Keratinocyte (primary cell): ENCODE measurements around the gene RALGPS1. TPM values are rescaled to one million over a fixed set of nuclear protein-coding genes. Genes with fewer than 3 reads are reported as not detected.

Source experiments
- DNase-seq: peaks from one replicate; pipeline ENCODE4 v3.0.0-alpha.2; 2011; ENCODE audit warnings: low read depth, missing footprints, low spot score
- FAIRE-seq: peaks from 2 replicates; lab custom pipeline; 2011; peaks lifted over from hg19 to GRCh38; lab: Jason Lieb, UNC
- H2AFZ ChIP-seq: 2 replicates; pipeline ENCODE4 v1.6.0; 2012; ENCODE audit warnings: low read length, control low read depth, inconsistent platforms; ENCODE audit not compliant: control insufficient read depth
- H3K27ac ChIP-seq: 2 replicates; pipeline ENCODE4 v1.5.1; 2011; ENCODE audit warnings: low read length; ENCODE audit not compliant: control insufficient read depth, insufficient read depth
- H3K27me3 ChIP-seq: 3 replicates; pipeline ENCODE4 v1.6.0; 2011; ENCODE audit warnings: low read length; ENCODE audit not compliant: control insufficient read depth, insufficient read depth; ENCODE audit errors: extremely low read depth
- H3K36me3 ChIP-seq, 2 experiments: 2 replicates in 1 of 2; 3 replicates in 1 of 2; pipeline ENCODE4 v1.5.1; 2011; ENCODE audit warnings: low read length in 2 of 2, mild to moderate bottlenecking in 1 of 2; ENCODE audit not compliant: control insufficient read depth in 2 of 2, insufficient read depth in 2 of 2; ENCODE audit errors: extremely low read depth in 1 of 2
- H3K4me1 ChIP-seq: 3 replicates; pipeline ENCODE4 v1.5.1; 2011; ENCODE audit warnings: low read length; ENCODE audit not compliant: control insufficient read depth, insufficient read depth; ENCODE audit errors: extremely low read depth
- H3K4me2 ChIP-seq: 3 replicates; pipeline ENCODE4 v1.6.0; 2011; ENCODE audit warnings: low read depth, low read length; ENCODE audit not compliant: control insufficient read depth, insufficient read depth; ENCODE audit errors: extremely low read depth
- H3K4me3 ChIP-seq, 3 experiments: fragments of 200-600 bp in 1 of 3; sonication (generic) in 1 of 3; 2 replicates in 2 of 3; 3 replicates in 1 of 3; pipeline ENCODE4 v1.5.1; 2011 to 2016; ENCODE audit warnings: low read length in 3 of 3, mild to moderate bottlenecking in 3 of 3, control low read depth in 2 of 3, inconsistent platforms in 1 of 3, low read depth in 1 of 3, mixed read lengths in 1 of 3, mixed run types in 1 of 3, moderate library complexity in 1 of 3; ENCODE audit not compliant: control insufficient read depth in 2 of 3, insufficient read depth in 2 of 3; ENCODE audit errors: extremely low read depth in 1 of 3
- H3K79me2 ChIP-seq: 2 replicates; pipeline ENCODE4 v1.6.0; 2012; ENCODE audit warnings: low read length; ENCODE audit not compliant: control insufficient read depth, insufficient read depth
- H3K9ac ChIP-seq: 3 replicates; pipeline ENCODE4 v1.6.0; 2011; ENCODE audit warnings: low read length; ENCODE audit not compliant: control insufficient read depth, insufficient read depth; ENCODE audit errors: extremely low read depth
- H3K9me1 ChIP-seq: 3 replicates; pipeline ENCODE4 v1.6.0; 2011; ENCODE audit warnings: low read length; ENCODE audit not compliant: control insufficient read depth, insufficient read depth; ENCODE audit errors: extremely low read depth
- H3K9me3 ChIP-seq: 2 replicates; pipeline ENCODE4 v1.5.1; 2012; ENCODE audit warnings: low read depth, low read length; ENCODE audit not compliant: control insufficient read depth
- H4K20me1 ChIP-seq: 3 replicates; pipeline ENCODE4 v1.6.0; 2011; ENCODE audit warnings: low read length; ENCODE audit not compliant: control insufficient read depth, insufficient read depth; ENCODE audit errors: extremely low read depth
- EZH2 ChIP-seq: IDR thresholded peaks from one replicate; pipeline ENCODE4 v1.6.1; 2012; ENCODE audit warnings: inconsistent platforms, mild to moderate bottlenecking, low read length, moderate library complexity
- dilution Hi-C: fragments of 300-500 bp; cut with MboI; formaldehyde crosslinking; loops from one replicate; pipeline ENCODE4 v1.7.0; 2020; ENCODE audit warnings: low sequenced_read_pairs; ENCODE audit not compliant: extremely low pct_ligation_motif_present
- polyA plus RNA-seq, 5 experiments: library from polyadenylated mRNA; depleted of rRNA in 3 of 5; stranded (reverse) in 3 of 5; stranded (forward) in 1 of 5; unstranded in 1 of 5; fragments of >200 nt; gene quantifications; 1 replicate in 1 of 5; 2 replicates in 3 of 5; 3 replicates in 1 of 5; pipeline versions ENCODE4 v1.2.1 to v1.2.3, GENCODE V29; 2011 to 2012; ENCODE audit warnings: missing spikeins in 2 of 5, low read depth in 1 of 5, low replicate concordance in 1 of 5
- TF ChIP-seq, protein P1 (sequence below), 3 experiments: IDR thresholded peaks in 1 of 3; conservative IDR thresholded peaks in 1 of 3; optimal IDR thresholded peaks in 1 of 3; 2 replicates in 2 of 3; 3 replicates in 1 of 3; pipeline versions ENCODE3 to v1.5.1; 2011; ENCODE audit warnings: low read length in 3 of 3, mild to moderate bottlenecking in 3 of 3, moderate library complexity in 2 of 3, control low read depth in 1 of 3, inconsistent platforms in 1 of 3; ENCODE audit not compliant: insufficient read depth in 2 of 3; ENCODE audit errors: extremely low read depth in 1 of 3

Gene RALGPS1
- polyA plus RNA-seq, 1 donor (not counting 4 experiments of a cell fraction or from before 2014, with no cell fraction given) = 0.56 TPM

DNA sequence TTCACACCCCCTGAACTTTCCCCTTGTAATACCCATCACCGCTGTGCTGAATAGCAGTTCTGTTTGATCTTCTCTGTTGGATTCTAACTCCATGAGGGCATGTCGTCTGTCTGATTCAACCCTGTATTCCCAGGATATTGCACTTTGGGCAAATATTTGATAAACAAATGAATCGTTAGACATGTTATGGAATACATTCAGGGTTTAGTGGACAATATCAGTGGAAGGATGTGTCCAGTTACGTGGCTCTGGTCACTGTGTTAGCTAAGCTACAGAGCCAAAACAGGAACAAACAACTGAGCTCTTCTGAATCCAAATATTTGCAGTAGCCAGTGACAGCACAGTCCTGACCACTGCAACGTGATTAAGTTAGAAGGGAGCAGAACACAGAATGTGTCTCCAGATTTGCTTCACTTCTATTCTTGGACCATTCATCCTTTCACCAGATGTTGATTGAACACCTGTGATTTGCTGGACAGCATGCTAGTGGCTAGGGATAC is 194.7 kb downstream of the RALGPS1 start:
- Histone ChIP-seq H3K9me1 (no peaks in the 10 kb centered on the region), H3K4me3 (no peak overlapping the region), H3K79me2 (no peaks in the 10 kb centered on the region), H3K27ac (no peak overlapping the region), H2AFZ (no peak overlapping the region), H3K27me3 (no peaks in the 10 kb centered on the region), H4K20me1 (no peaks in the 10 kb centered on the region), H3K4me2 (no peak overlapping the region), H3K9me3 (no peaks in the 10 kb centered on the region), H3K9ac (no peak overlapping the region), H3K4me1 (peaks cover 16% of the 10 kb centered on the region), H3K36me3 (no peaks in the 10 kb centered on the region)
- no peak for FAIRE-seq
- TF ChIP-seq, protein P1, sequence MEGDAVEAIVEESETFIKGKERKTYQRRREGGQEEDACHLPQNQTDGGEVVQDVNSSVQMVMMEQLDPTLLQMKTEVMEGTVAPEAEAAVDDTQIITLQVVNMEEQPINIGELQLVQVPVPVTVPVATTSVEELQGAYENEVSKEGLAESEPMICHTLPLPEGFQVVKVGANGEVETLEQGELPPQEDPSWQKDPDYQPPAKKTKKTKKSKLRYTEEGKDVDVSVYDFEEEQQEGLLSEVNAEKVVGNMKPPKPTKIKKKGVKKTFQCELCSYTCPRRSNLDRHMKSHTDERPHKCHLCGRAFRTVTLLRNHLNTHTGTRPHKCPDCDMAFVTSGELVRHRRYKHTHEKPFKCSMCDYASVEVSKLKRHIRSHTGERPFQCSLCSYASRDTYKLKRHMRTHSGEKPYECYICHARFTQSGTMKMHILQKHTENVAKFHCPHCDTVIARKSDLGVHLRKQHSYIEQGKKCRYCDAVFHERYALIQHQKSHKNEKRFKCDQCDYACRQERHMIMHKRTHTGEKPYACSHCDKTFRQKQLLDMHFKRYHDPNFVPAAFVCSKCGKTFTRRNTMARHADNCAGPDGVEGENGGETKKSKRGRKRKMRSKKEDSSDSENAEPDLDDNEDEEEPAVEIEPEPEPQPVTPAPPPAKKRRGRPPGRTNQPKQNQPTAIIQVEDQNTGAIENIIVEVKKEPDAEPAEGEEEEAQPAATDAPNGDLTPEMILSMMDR (optimal IDR thresholded peaks at IDR 0.05 in 1 of 3, IDR thresholded peaks at IDR 0.05 in 1 of 3, conservative IDR thresholded peaks at IDR 0.05 in 1 of 3; ENCODE audit: extremely low read depth in 1 of 3, insufficient read depth in 2 of 3, low read length in 3 of 3) = no peak
- no peak for TF ChIP-seq EZH2
- DNase-seq = no peak
- dilution Hi-C loops = no loop called here

DNA sequence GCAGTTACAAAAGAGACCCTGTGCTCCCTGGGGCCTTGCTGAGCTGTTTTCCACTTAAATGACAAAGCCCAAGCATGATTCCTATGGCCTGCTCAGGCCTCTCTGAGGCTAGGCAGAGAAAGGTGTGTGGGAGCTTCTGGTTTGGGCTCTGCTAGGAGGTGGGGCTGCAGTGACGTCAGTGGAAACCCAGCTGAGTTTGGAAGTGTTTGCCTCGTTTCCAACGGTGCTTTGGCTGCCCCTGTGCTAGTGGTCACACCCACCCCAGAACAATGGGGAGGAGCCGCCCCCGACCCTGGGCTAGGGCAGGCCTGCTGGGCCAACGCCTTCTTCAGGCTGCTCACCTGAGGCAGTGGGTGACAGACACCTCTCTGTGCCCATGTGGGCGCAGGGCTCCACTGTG is 197.5 kb downstream of the RALGPS1 start:
- no peak overlapping the region for H3K9ac ChIP-seq
- H3K4me1 ChIP-seq = peaks cover 8% of the 10 kb centered on the region
- H3K36me3 ChIP-seq = no peaks in the 10 kb centered on the region
- FAIRE-seq (no peak), DNase-seq (no peak)
- no peaks in the 10 kb centered on the region for H4K20me1 ChIP-seq
- H3K79me2 ChIP-seq = no peaks in the 10 kb centered on the region
- H3K27me3 ChIP-seq = no peaks in the 10 kb centered on the region
- H3K4me3 ChIP-seq = no peak overlapping the region
- no peak overlapping the region for H2AFZ ChIP-seq
- dilution Hi-C loops = no loop called here
- no peak for TF ChIP-seq EZH2
- TF ChIP-seq, protein P1 (optimal IDR thresholded peaks at IDR 0.05 in 1 of 3, IDR thresholded peaks at IDR 0.05 in 1 of 3, conservative IDR thresholded peaks at IDR 0.05 in 1 of 3; ENCODE audit: extremely low read depth in 1 of 3, insufficient read depth in 2 of 3, low read length in 3 of 3) = no peak
- H3K4me2 ChIP-seq = no peak overlapping the region
- no peaks in the 10 kb centered on the region for H3K9me1 ChIP-seq
- no peak overlapping the region for H3K27ac ChIP-seq
- no peaks in the 10 kb centered on the region for H3K9me3 ChIP-seq
